Measurements from ENCODE around the gene AP4E1.
"Not testable (repeated sequence)": the region's sequence is repeated elsewhere in the genome, so short reads cannot be mapped to it uniquely, and the experiment has no call there.

AP4E1 gene

GRCh38 chr15:50944672-50945071 lies 36.2 kb downstream of the AP4E1 start:
- no peaks in the 10 kb centered on the region for H4K20me1 ChIP-seq (ENCODE audit: low read depth, low read length)
- H3K27ac ChIP-seq (ENCODE audit: low read depth, low read length), result no peak overlapping the region
- no peaks in the 10 kb centered on the region for H3F3A ChIP-seq (ENCODE audit: insufficient read depth)
- no peak overlapping the region for H3K4me2 ChIP-seq (ENCODE audit: low read depth, low read length, poor library complexity, severe bottlenecking)
- no peaks in the 10 kb centered on the region for H3K9me3 ChIP-seq (ENCODE audit: insufficient read depth, low read length)
- no peaks in the 10 kb centered on the region for H3K9me2 ChIP-seq (replicated peaks; ENCODE audit: insufficient read depth, low read length)
- TF ChIP-seq CTCF (IDR thresholded peaks at IDR 0.05; ENCODE audit: insufficient read depth, low read length, poor library complexity, severe bottlenecking) (no peak), EZH2phosphoT487 (conservative IDR thresholded peaks at IDR 0.05; ENCODE audit: low read length) (no peak)
- no peak overlapping the region for H3K4me3 ChIP-seq (ENCODE audit: insufficient read depth, low read length, poor library complexity, severe bottlenecking)
- H3K9ac ChIP-seq (ENCODE audit: low read length), result no peak overlapping the region
- no peaks in the 10 kb centered on the region for H3K27me3 ChIP-seq (ENCODE audit: low read length)
- H2AFZ ChIP-seq (ENCODE audit: low read depth, low read length, severe bottlenecking), result no peak overlapping the region
- peaks cover 6% of the 10 kb centered on the region; the same call in 1 of the 2 replicates for H3K36me3 ChIP-seq (ENCODE audit: low read length)
- no peaks in the 10 kb centered on the region for H3K79me2 ChIP-seq (ENCODE audit: insufficient read depth, low read length)

- H3K79me2 ChIP-seq (ENCODE audit: insufficient read depth, low read length), result no peaks in the 10 kb centered on the region
Measured at GRCh38 chr15:50945725-50946124, 37.2 kb downstream of the AP4E1 start.

GRCh38 chr15:50950745-50951144 lies 42.3 kb downstream of the AP4E1 start:
- not testable (repeated sequence) for H3F3A ChIP-seq (ENCODE audit: insufficient read depth); H2AFZ ChIP-seq (ENCODE audit: low read depth, low read length, severe bottlenecking); H3K27ac ChIP-seq (ENCODE audit: low read depth, low read length); H3K27me3 ChIP-seq (ENCODE audit: low read length); H4K20me1 ChIP-seq (ENCODE audit: low read depth, low read length); H3K79me2 ChIP-seq (ENCODE audit: insufficient read depth, low read length); H3K4me3 ChIP-seq (ENCODE audit: insufficient read depth, low read length, poor library complexity, severe bottlenecking); H3K4me2 ChIP-seq (ENCODE audit: low read depth, low read length, poor library complexity, severe bottlenecking); H3K9me3 ChIP-seq (ENCODE audit: insufficient read depth, low read length); H3K9me2 ChIP-seq (replicated peaks; ENCODE audit: insufficient read depth, low read length); H3K9ac ChIP-seq (ENCODE audit: low read length)
- H3K36me3 ChIP-seq (ENCODE audit: low read length), result peaks cover 25% of the 10 kb centered on the region; the same call in 1 of the 2 replicates

More at GRCh38 chr15:50945725-50946124, 37.2 kb downstream of the AP4E1 start:
- H3K4me3 ChIP-seq (ENCODE audit: insufficient read depth, low read length, poor library complexity, severe bottlenecking), result no peak overlapping the region
- no peak overlapping the region for H3K4me2 ChIP-seq (ENCODE audit: low read depth, low read length, poor library complexity, severe bottlenecking)
- H3K27me3 ChIP-seq (ENCODE audit: low read length), result no peaks in the 10 kb centered on the region
- TF ChIP-seq CTCF (IDR thresholded peaks at IDR 0.05; ENCODE audit: insufficient read depth, low read length, poor library complexity, severe bottlenecking) (no peak), EZH2phosphoT487 (conservative IDR thresholded peaks at IDR 0.05; ENCODE audit: low read length) (no peak)
- H3K9ac ChIP-seq (ENCODE audit: low read length), result no peak overlapping the region
- peaks cover 15% of the 10 kb centered on the region; the same call in 1 of the 2 replicates for H3K36me3 ChIP-seq (ENCODE audit: low read length)
- H3F3A ChIP-seq (ENCODE audit: insufficient read depth), result no peaks in the 10 kb centered on the region
- H3K9me3 ChIP-seq (ENCODE audit: insufficient read depth, low read length), result no peaks in the 10 kb centered on the region
- H3K9me2 ChIP-seq (replicated peaks; ENCODE audit: insufficient read depth, low read length), result no peaks in the 10 kb centered on the region
- H4K20me1 ChIP-seq (ENCODE audit: low read depth, low read length), result no peaks in the 10 kb centered on the region
- no peak overlapping the region for H2AFZ ChIP-seq (ENCODE audit: low read depth, low read length, severe bottlenecking)
- H3K27ac ChIP-seq (ENCODE audit: low read depth, low read length), result no peak overlapping the region

- no peaks in the 10 kb centered on the region for H3K79me2 ChIP-seq (ENCODE audit: insufficient read depth, low read length)
- H3K4me3 ChIP-seq (ENCODE audit: insufficient read depth, low read length, poor library complexity, severe bottlenecking), result no peak overlapping the region
- peaks cover 48% of the 10 kb centered on the region for H3K36me3 ChIP-seq (ENCODE audit: low read length)
- H3K9ac ChIP-seq (ENCODE audit: low read length), result no peak overlapping the region
- H3K9me2 ChIP-seq (replicated peaks; ENCODE audit: insufficient read depth, low read length), result no peaks in the 10 kb centered on the region
- TF ChIP-seq CTCF (IDR thresholded peaks at IDR 0.05; ENCODE audit: insufficient read depth, low read length, poor library complexity, severe bottlenecking) (no peak), EZH2phosphoT487 (conservative IDR thresholded peaks at IDR 0.05; ENCODE audit: low read length) (no peak)
- peaks cover 9% of the 10 kb centered on the region; the same call in 1 of the 2 replicates for H3K9me3 ChIP-seq (ENCODE audit: insufficient read depth, low read length)
- no peaks in the 10 kb centered on the region for H3K27me3 ChIP-seq (ENCODE audit: low read length)
- no peak overlapping the region for H3K27ac ChIP-seq (ENCODE audit: low read depth, low read length)
- H2AFZ ChIP-seq (ENCODE audit: low read depth, low read length, severe bottlenecking), result no peak overlapping the region
- no peak overlapping the region for H3K4me2 ChIP-seq (ENCODE audit: low read depth, low read length, poor library complexity, severe bottlenecking)
- no peaks in the 10 kb centered on the region for H3F3A ChIP-seq (ENCODE audit: insufficient read depth)
- H4K20me1 ChIP-seq (ENCODE audit: low read depth, low read length), result no peaks in the 10 kb centered on the region
Measured at GRCh38 chr15:50953302-50953701, 44.8 kb downstream of the AP4E1 start.

- not testable (repeated sequence) for H3K4me3 ChIP-seq (ENCODE audit: insufficient read depth, low read length, poor library complexity, severe bottlenecking)
Measured at GRCh38 chr15:50954837-50955236, 46.4 kb downstream of the AP4E1 start.

More at GRCh38 chr15:50954837-50955236, 46.4 kb downstream of the AP4E1 start:
- not testable (repeated sequence) for H3K4me2 ChIP-seq (ENCODE audit: low read depth, low read length, poor library complexity, severe bottlenecking); H3K9me2 ChIP-seq (replicated peaks; ENCODE audit: insufficient read depth, low read length); H2AFZ ChIP-seq (ENCODE audit: low read depth, low read length, severe bottlenecking); H3F3A ChIP-seq (ENCODE audit: insufficient read depth); H3K9me3 ChIP-seq (ENCODE audit: insufficient read depth, low read length); H3K79me2 ChIP-seq (ENCODE audit: insufficient read depth, low read length); H3K27ac ChIP-seq (ENCODE audit: low read depth, low read length); H4K20me1 ChIP-seq (ENCODE audit: low read depth, low read length); H3K9ac ChIP-seq (ENCODE audit: low read length); H3K27me3 ChIP-seq (ENCODE audit: low read length)
- peaks cover 58% of the 10 kb centered on the region for H3K36me3 ChIP-seq (ENCODE audit: low read length)

Measured in SU-DHL-6 (cell line).